PC-9 (cell line): Measurements from ENCODE around the gene STAT4.

Source experiments
- CTCF ChIP-seq: fragments of 200-600 bp; sonication (generic); conservative IDR thresholded peaks from 2 replicates; pipeline ENCODE4 v1.6.1; 2017; ENCODE audit warnings: mixed run types, antibody characterized with exemption, mild to moderate bottlenecking, moderate library complexity
- EZH2 ChIP-seq: fragments of 200-600 bp; sonication (generic); IDR thresholded peaks from 2 replicates; pipeline ENCODE4 v1.8.0; 2017; ENCODE audit warnings: antibody characterized with exemption, low read depth

GRCh38 chr2:191148281-191148680 is 2.5 kb downstream of the STAT4 start:
- TF ChIP-seq EZH2 (no peak), CTCF (no peak)
